NCI-H1930 (cell line): Measurements from ENCODE around the gene GNAS-AS1.

Experiments
- DNase-seq, 2 experiments: peaks; one replicate each; lab custom pipeline; 2025; lab: John Stamatoyannopoulos, UW

Gene GNAS-AS1

GRCh38 chr20:58778760-58779159 is 71.9 kb downstream of the GNAS-AS1 start:
- no peak for DNase-seq

DNA sequence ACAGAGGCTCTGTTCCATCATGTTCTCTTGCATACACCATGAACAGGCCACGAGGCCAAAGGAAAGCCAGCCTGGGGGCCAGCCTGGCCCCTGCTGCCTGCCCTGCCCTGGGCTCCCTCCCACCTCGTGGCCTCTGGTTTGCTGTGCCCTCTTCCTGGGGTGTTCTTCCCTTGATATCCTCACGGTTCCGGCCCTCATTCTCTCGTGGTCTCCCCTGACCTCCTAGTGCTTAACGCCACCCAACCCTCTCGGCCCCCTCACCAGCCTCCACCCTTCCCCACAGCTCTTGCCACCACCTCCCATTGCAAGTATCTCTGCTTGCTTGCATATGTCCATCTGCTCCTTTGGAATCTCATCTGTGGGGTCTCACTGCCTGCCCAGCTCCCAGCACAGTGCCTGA is 73.0 kb downstream of the GNAS-AS1 start:
- DNase-seq: no peak

GRCh38 chr20:58776109-58776508 is 74.6 kb downstream of the GNAS-AS1 start:
- DNase-seq: no peak

DNA sequence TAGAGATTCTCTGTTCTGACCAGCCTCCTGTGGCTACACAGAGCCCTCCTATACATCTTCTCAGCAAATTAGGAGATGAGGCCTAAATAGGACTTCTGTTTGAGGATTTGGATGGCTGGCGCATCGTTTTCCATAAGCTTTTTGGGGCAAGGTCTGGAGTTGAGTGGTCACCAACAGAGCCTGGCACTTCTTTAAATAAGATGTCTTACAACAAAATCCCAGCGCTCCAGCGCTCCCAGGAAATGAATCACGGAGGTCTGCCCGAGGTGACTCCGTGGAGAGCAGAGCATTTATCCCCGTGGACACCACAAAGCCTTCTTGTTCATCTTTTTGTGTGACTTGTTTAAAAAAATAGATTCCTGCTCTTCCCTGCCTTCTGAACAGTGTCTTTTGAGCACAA is 75.3 kb downstream of the GNAS-AS1 start:
- DNase-seq: no peak

GRCh38 chr20:58774667-58775263 is 75.9 kb downstream of the GNAS-AS1 start:
- no peak for DNase-seq

- no peak for DNase-seq
Observed at GRCh38 chr20:58774214-58774613, 76.5 kb downstream of the GNAS-AS1 start.

DNA sequence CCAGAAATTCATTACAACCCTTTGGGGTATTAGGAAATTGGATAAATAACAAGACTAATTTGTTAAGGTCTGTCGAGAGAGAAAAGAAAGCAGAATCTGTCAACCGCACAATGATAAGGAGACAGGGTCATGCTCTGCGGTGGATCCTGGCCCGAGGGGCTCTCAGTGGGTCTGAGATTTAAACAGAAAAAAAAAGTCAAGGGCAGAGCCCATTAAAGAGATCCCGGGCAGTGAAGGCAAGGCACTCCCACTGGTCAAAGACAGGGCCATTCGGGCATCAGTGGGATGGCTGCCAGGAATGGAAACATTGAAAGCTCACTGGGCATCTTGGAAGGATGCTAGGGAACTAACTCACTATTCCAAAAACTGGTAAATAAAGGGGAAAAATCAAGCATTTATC is 77.9 kb downstream of the GNAS-AS1 start:
- no peak for DNase-seq
